Neural crest cell (in vitro differentiated cells): ENCODE measurements around the gene IL36RN. TPM values are rescaled to one million over a fixed set of nuclear protein-coding genes. Genes with fewer than 3 reads are reported as not detected.

ENCODE experiments used
- DNase-seq: peaks from one replicate; pipeline ENCODE4 v3.0.0; 2021; ENCODE audit warnings: low read depth, mixed read lengths, low spot score
- H3K27ac Mint-ChIP-seq: one replicate; pipeline ENCODE4 v1.8.0; 2021; ENCODE audit warnings: mild to moderate bottlenecking, mixed read lengths; ENCODE audit not compliant: unreplicated experiment
- H3K27me3 Mint-ChIP-seq: 2 replicates; pipeline ENCODE4 v1.8.0; 2021; ENCODE audit warnings: low read depth, mild to moderate bottlenecking, mixed read lengths
- H3K36me3 Mint-ChIP-seq: 2 replicates; pipeline ENCODE4 v1.8.0; 2021; ENCODE audit warnings: low read depth, mild to moderate bottlenecking, mixed read lengths
- H3K4me1 Mint-ChIP-seq: 2 replicates; pipeline ENCODE4 v1.8.0; 2021; ENCODE audit warnings: mixed read lengths
- H3K4me3 Mint-ChIP-seq: one replicate; pipeline ENCODE4 v1.8.0; 2021; ENCODE audit warnings: mild to moderate bottlenecking, mixed read lengths
- H3K9me3 Mint-ChIP-seq: 2 replicates; pipeline ENCODE4 v1.8.0; 2021; ENCODE audit warnings: mixed read lengths
- total RNA-seq: library from RNA; stranded (reverse); gene quantifications from 2 replicates; pipeline ENCODE4 v1.2.1, GENCODE V29; 2021
- TF ChIP-seq, protein P1 (sequence below): fragments of 200-600 bp; sonication (generic); conservative IDR thresholded peaks from 2 replicates; pipeline ENCODE4 v1.5.0; 2021; ENCODE audit warnings: antibody characterized with exemption, mild to moderate bottlenecking

The IL36RN gene
- total RNA-seq, 1 donor from 2014 or later, result not detected

- no peaks in the 10 kb centered on the region for H3K4me1 Mint-ChIP-seq
- H3K9me3 Mint-ChIP-seq, result peaks cover 7% of the 10 kb centered on the region
- H3K27me3 Mint-ChIP-seq, result peaks cover 29% of the 10 kb centered on the region
- TF ChIP-seq, protein P1, sequence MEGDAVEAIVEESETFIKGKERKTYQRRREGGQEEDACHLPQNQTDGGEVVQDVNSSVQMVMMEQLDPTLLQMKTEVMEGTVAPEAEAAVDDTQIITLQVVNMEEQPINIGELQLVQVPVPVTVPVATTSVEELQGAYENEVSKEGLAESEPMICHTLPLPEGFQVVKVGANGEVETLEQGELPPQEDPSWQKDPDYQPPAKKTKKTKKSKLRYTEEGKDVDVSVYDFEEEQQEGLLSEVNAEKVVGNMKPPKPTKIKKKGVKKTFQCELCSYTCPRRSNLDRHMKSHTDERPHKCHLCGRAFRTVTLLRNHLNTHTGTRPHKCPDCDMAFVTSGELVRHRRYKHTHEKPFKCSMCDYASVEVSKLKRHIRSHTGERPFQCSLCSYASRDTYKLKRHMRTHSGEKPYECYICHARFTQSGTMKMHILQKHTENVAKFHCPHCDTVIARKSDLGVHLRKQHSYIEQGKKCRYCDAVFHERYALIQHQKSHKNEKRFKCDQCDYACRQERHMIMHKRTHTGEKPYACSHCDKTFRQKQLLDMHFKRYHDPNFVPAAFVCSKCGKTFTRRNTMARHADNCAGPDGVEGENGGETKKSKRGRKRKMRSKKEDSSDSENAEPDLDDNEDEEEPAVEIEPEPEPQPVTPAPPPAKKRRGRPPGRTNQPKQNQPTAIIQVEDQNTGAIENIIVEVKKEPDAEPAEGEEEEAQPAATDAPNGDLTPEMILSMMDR, result no peak
- H3K27ac Mint-ChIP-seq, result no peak overlapping the region
- no peak overlapping the region for H3K4me3 Mint-ChIP-seq
- H3K36me3 Mint-ChIP-seq, result no peaks in the 10 kb centered on the region
- no peak for DNase-seq
Measured at GRCh38 chr2:113068706-113069485, 9.9 kb downstream of the IL36RN start.

- H3K4me1 Mint-ChIP-seq, result no peaks in the 10 kb centered on the region
- H3K36me3 Mint-ChIP-seq, result no peaks in the 10 kb centered on the region
- peaks cover 7% of the 10 kb centered on the region for H3K9me3 Mint-ChIP-seq
- H3K27ac Mint-ChIP-seq, result no peak overlapping the region
- DNase-seq, result no peak
- H3K27me3 Mint-ChIP-seq, result peaks cover 29% of the 10 kb centered on the region
- H3K4me3 Mint-ChIP-seq, result no peak overlapping the region
- TF ChIP-seq, protein P1, result no peak
Measured at GRCh38 chr2:113069676-113070605, 10.9 kb downstream of the IL36RN start.

GRCh38 chr2:113070606-113070975 is 11.6 kb downstream of the IL36RN start:
- TF ChIP-seq, protein P1, result no peak
- peaks cover 3% of the 10 kb centered on the region for H3K9me3 Mint-ChIP-seq

GRCh38 chr2:113072584-113072983 is 13.6 kb downstream of the IL36RN start:
- TF ChIP-seq, protein P1, result no peak
- Mint-ChIP-seq H3K27ac (no peak overlapping the region), H3K4me1 (no peaks in the 10 kb centered on the region), H3K27me3 (peaks cover 45% of the 10 kb centered on the region), H3K36me3 (no peaks in the 10 kb centered on the region), H3K9me3 (no peaks in the 10 kb centered on the region), H3K4me3 (no peak overlapping the region)
- DNase-seq, result no peak

More at GRCh38 chr2:113070606-113070975, 11.6 kb downstream of the IL36RN start:
- H3K36me3 Mint-ChIP-seq, result no peaks in the 10 kb centered on the region
- H3K27me3 Mint-ChIP-seq, result peaks cover 29% of the 10 kb centered on the region
- H3K27ac Mint-ChIP-seq, result no peak overlapping the region
- DNase-seq, result no peak
- no peak overlapping the region for H3K4me3 Mint-ChIP-seq
- H3K4me1 Mint-ChIP-seq, result no peaks in the 10 kb centered on the region

DNA sequence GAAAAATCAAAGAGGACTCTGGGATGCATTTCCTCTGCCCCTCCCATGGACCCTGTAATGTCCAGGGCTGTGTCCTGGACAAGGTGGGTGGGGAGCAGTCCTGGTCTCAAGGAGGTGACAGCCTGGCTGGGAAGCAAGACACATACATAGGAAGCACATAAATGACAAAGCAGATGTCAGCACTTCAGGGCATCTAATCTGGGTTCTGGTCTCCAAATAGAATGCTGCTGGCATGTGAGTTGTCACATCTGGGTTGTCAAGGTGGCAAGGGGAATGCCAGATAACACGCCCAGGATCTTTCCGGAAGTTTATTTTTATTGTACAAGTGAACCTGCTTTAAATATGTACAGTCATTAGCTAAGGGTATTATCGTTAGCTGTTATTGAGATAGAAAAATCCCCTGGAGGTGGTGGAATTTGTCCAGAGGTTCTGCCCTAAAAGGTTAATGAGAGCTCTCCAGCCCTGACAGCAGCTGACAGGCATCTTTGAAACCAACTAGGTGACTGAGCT is 14.4 kb downstream of the IL36RN start:
- DNase-seq, result no peak
- TF ChIP-seq, protein P1, result no peak
- Mint-ChIP-seq H3K9me3 (no peaks in the 10 kb centered on the region), H3K27ac (peak overlapping the region; percentile 58), H3K27me3 (peaks cover 52% of the 10 kb centered on the region), H3K4me1 (no peaks in the 10 kb centered on the region), H3K36me3 (no peaks in the 10 kb centered on the region), H3K4me3 (no peak overlapping the region)
